Karpas-422 (cell line): ENCODE measurements around the gene AGAP5. TPM values are rescaled to one million over a fixed set of nuclear protein-coding genes. Genes with fewer than 3 reads are reported as not detected.
"Not testable (repeated sequence)": the region's sequence is repeated elsewhere in the genome, so short reads cannot be mapped to it uniquely, and the experiment has no call there.

ENCODE experiments used
- DNase-seq: peaks from one replicate; pipeline ENCODE4 v3.0.0-alpha.2; 2015
- H2AFZ ChIP-seq: fragments of 200-600 bp; sonication (generic); 2 replicates; pipeline ENCODE4 v1.6.1; 2014; ENCODE audit warnings: antibody characterized with exemption, low read length, mixed read lengths
- H3K27ac ChIP-seq: fragments of 200-600 bp; sonication (generic); 2 replicates; pipeline ENCODE4 v1.5.1; 2014; ENCODE audit warnings: mild to moderate bottlenecking, low read length, moderate library complexity
- H3K27me3 ChIP-seq: fragments of 200-600 bp; sonication (generic); 2 replicates; pipeline ENCODE4 v1.6.1; 2014; ENCODE audit warnings: low read length, mixed read lengths
- H3K36me3 ChIP-seq: fragments of 200-600 bp; sonication (generic); 2 replicates; pipeline ENCODE4 v1.6.1; 2014; ENCODE audit warnings: low read length, mixed read lengths; ENCODE audit not compliant: insufficient read depth
- H3K4me1 ChIP-seq: fragments of 200-600 bp; sonication (generic); 2 replicates; pipeline ENCODE4 v1.6.1; 2014; ENCODE audit warnings: mild to moderate bottlenecking, low read length, mixed read lengths
- H3K4me2 ChIP-seq: fragments of 200-600 bp; sonication (generic); 2 replicates; pipeline ENCODE4 v1.6.1; 2014; ENCODE audit warnings: low read length, low read depth, mild to moderate bottlenecking; ENCODE audit not compliant: poor library complexity, severe bottlenecking
- H3K4me3 ChIP-seq: fragments of 200-600 bp; sonication (generic); 2 replicates; pipeline ENCODE4 v1.5.1; 2014; ENCODE audit warnings: mild to moderate bottlenecking, antibody characterized with exemption, low read length, mixed read lengths
- H3K79me2 ChIP-seq: fragments of 200-600 bp; sonication (generic); 2 replicates; pipeline ENCODE4 v1.6.1; 2014; ENCODE audit warnings: mild to moderate bottlenecking, low read length, mixed read lengths
- H3K9ac ChIP-seq: fragments of 200-600 bp; sonication (generic); 2 replicates; pipeline ENCODE4 v1.6.0; 2014; ENCODE audit warnings: low read length
- H3K9me2 ChIP-seq: fragments of 200-600 bp; sonication (generic), shearing (Covaris generic); replicated peaks from 2 replicates; pipeline ENCODE4 v1.6.0; 2014; ENCODE audit warnings: mild to moderate bottlenecking, low read length, moderate library complexity; ENCODE audit not compliant: insufficient read depth
- H3K9me3 ChIP-seq: fragments of 300-700, 200-600 bp; sonication (generic); 2 replicates; pipeline ENCODE4 v1.6.1; 2014; ENCODE audit warnings: low read length, mixed read lengths
- H4K20me1 ChIP-seq: fragments of 200-600 bp; sonication (generic); 2 replicates; pipeline ENCODE4 v1.6.1; 2014; ENCODE audit warnings: mild to moderate bottlenecking, antibody characterized with exemption, low read length, low read depth; ENCODE audit not compliant: insufficient read depth
- total RNA-seq: library from RNA; depleted of rRNA; stranded (reverse); fragments of >200 nt; shearing (Covaris generic); gene quantifications from 2 replicates; pipeline ENCODE4 v1.2.3, GENCODE V29; 2014; ENCODE audit warnings: low replicate concordance

The AGAP5 gene
- total RNA-seq, 1 experiment from 2014 or later, result 8.1 TPM

DNA sequence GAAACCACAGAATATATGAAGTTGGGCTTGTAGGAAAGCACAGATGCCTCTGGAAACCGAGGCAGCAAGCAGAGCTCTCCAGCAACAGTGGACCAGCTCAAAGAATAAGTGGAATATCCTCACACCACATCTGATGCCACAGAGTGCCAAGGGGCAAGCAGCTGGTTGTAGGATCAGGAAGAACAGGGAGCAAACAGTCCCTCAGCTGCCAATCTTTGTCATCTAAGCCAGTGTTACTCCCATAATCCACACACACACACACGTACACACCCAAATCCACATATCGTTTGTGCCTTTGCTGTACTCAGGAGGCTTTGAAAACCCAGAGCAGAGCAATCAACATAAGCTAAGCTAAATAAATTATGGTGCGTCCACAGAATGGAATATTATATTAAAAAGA lies 25.6 kb upstream of the AGAP5 start:
- no peak overlapping the region for H3K27ac ChIP-seq
- H4K20me1 ChIP-seq, result no peaks in the 10 kb centered on the region
- H3K9me3 ChIP-seq, result no peaks in the 10 kb centered on the region
- no peak for DNase-seq
- H3K4me3 ChIP-seq, result no peak overlapping the region
- peaks cover 4% of the 10 kb centered on the region for H3K4me1 ChIP-seq
- no peaks in the 10 kb centered on the region for H3K9me2 ChIP-seq
- no peak overlapping the region for H3K9ac ChIP-seq
- H3K36me3 ChIP-seq, result peaks cover 29% of the 10 kb centered on the region
- no peaks in the 10 kb centered on the region for H3K27me3 ChIP-seq
- no peak overlapping the region for H2AFZ ChIP-seq
- H3K4me2 ChIP-seq, result no peak overlapping the region
- H3K79me2 ChIP-seq, result peaks cover 8% of the 10 kb centered on the region

DNA sequence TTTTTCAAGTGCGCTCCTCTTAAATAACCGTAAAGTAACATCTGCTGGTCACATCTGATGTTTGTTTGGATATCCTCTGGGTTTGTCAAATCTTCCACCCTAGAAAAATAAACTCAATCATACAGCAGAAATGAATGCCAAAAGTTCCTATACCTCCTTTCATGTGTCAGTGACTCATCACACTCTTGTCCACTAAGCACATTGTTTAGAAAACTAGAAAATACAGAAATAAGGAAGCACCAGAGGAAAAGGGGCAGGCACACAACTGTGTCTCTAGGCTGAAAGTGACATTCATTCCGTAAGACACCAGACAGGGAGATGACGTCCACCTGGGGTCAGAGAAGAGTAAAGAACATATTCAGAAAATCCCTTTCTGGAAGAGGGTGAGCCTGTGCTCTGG lies 22.7 kb upstream of the AGAP5 start:
- H3K4me1 ChIP-seq, result peaks cover 25% of the 10 kb centered on the region

DNA sequence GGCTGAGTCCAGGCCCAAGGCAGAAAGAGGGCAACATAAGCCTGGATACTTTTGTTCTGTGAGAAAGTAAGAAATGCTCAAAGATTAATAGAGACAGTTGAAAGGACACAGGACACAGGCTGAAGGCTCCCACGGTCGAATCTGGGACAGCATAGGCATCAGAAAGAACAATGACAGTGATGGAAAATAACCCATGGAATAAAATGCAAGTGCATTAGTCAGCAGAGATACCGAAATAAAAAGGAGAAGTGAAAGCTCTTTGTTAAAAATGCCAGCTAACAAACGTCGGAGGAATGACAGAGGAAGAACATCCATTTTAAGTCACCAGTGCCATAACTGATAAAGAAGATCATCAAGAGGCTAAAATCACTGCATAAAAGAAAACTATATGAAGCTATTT lies 19.6 kb upstream of the AGAP5 start:
- Histone ChIP-seq H3K4me1 (peaks cover 38% of the 10 kb centered on the region), H3K9me3 (no peaks in the 10 kb centered on the region), H2AFZ (no peak overlapping the region), H3K9me2 (no peaks in the 10 kb centered on the region), H3K4me2 (peak overlapping the region; percentile 43), H4K20me1 (no peaks in the 10 kb centered on the region), H3K27ac (peak overlapping the region; percentile 64), H3K4me3 (no peak overlapping the region), H3K79me2 (0 out of 2 replicates have a peak, but pooled peaks cover 7% of the 10 kb centered on the region), H3K9ac (peak overlapping the region; percentile 11; the same call in 1 of the 2 replicates), H3K27me3 (no peaks in the 10 kb centered on the region), H3K36me3 (peaks cover 38% of the 10 kb centered on the region)
- DNase-seq, result peak; percentile 79

More for the DNA sequence above, 22.7 kb upstream of the AGAP5 start:
- not testable (repeated sequence) for DNase-seq, H3K79me2 ChIP-seq, H3K9ac ChIP-seq, H4K20me1 ChIP-seq, H3K27ac ChIP-seq, H3K9me2 ChIP-seq, H3K27me3 ChIP-seq, H3K4me2 ChIP-seq, H2AFZ ChIP-seq, H3K9me3 ChIP-seq, H3K4me3 ChIP-seq
- H3K36me3 ChIP-seq, result peaks cover 36% of the 10 kb centered on the region

DNA sequence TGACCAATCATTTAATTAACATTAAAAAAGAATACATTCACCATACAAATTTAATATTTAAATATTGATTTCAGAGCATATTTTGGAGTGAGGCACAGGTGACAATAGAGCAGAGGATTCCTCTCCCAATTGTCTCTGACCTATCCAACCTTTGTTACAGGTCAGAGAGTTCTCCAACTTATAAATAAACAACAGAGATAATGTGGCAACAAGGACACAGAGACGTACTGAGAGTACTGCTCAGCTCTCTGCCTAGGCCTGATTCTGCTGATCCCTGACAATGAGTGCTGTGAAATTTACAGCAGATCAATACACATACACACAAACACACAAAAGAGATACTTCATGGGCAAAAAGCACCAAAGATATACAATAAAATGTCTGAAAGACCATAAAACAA lies 18.3 kb upstream of the AGAP5 start:
- Histone ChIP-seq H3K9me2 (no peaks in the 10 kb centered on the region), H3K79me2 (0 out of 2 replicates have a peak, but pooled peaks cover 7% of the 10 kb centered on the region), H3K4me2 (no peak overlapping the region), H3K9ac (no peak overlapping the region), H3K4me1 (peaks cover 46% of the 10 kb centered on the region), H3K9me3 (no peaks in the 10 kb centered on the region), H3K27ac (0 out of 2 replicates have a peak overlapping the region, but pooled peaks have one; percentile 3), H3K4me3 (no peak overlapping the region), H3K36me3 (peaks cover 32% of the 10 kb centered on the region), H3K27me3 (no peaks in the 10 kb centered on the region), H2AFZ (no peak overlapping the region), H4K20me1 (no peaks in the 10 kb centered on the region)
- no peak for DNase-seq

DNA sequence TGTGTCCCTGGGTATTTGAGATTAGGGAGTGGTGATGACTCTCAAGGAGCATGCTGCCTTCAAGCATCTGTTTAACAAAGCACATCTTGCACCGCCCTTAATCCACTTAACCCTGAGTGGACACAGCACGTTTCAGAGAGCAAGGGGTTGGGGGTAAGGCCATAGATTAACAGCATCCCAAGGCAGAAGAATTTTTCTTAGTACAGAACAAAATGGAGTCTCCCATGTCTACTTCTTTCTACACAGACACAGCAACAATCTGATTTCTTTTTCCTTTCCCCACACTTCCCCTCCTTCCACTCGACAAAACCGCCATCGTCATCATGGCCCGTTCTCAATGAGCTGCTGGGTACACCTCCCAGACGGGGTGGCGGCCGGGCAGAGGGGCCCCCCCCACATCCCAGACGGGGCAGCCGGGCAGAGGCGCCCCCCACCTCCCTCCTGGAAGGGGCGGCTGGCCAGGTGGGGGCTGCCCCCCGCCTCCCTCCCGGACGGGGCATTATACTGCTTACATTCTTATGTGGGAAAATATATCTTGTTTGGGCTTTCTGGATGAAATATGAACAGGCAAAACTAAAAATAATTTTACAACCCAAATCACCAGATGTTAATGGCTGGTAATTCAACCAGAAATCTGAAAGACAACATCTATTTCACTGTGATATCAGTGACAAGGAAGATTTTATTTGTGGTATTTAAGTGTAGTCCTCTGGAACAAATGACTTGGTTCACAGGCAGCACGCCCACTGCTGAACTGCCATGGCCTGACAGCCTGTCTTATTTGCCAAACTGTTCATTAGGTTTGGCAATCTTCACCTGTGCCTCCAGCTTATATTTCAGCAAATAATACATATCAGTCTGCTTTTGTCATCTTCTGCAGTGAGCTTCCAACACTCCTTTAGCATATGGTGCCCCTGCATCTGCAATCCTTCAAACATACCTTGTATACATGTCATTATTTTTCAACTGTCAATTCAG lies 17.6 kb upstream of the AGAP5 start:
- not testable (repeated sequence) for H3K9ac ChIP-seq, H3K27me3 ChIP-seq, DNase-seq, H3K9me2 ChIP-seq, H3K4me3 ChIP-seq, H3K4me2 ChIP-seq, H2AFZ ChIP-seq, H3K79me2 ChIP-seq, H3K27ac ChIP-seq, H4K20me1 ChIP-seq, H3K9me3 ChIP-seq
- Histone ChIP-seq H3K36me3 (peaks cover 28% of the 10 kb centered on the region), H3K4me1 (peaks cover 50% of the 10 kb centered on the region)

DNA sequence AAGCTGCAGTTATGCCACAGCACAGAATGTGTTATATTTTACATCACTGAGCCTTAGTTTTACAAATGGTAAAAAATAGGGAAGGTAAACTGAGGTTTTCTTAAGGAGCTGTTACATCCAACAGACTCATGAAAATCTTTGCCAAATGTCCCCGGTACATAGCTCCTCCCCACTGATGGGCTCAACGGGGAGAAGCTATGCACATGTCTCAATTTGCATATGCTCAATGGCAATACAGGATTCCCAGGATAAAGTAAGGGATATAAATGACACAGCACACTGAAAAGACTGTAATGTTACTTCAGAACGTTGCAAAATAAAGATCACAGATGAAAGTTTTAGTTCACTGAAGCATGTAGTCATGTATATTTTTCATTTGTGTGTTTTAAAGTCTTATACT lies 16.6 kb upstream of the AGAP5 start:
- H3K4me2 ChIP-seq, result peak overlapping the region; percentile 15

DNA sequence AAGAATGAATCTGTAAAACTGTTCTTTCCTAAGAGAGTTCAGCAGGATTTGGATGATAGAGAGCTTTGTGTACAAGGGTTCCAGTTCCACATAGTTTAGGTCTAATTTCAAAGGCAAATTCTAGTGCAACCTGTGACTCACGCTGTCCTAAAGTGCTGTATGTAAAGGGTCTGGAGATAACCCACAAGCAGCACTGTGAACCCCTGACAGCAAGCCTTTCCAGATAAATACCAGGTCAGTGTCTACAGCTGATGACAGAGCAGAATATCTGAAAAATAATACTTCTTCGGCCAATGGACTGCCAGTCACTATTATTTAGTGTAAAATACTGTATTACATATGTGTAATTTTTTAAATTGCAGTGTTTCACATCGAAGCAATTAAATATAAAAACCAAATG lies 16.0 kb upstream of the AGAP5 start:
- DNase-seq, result peak; percentile 43
- H3K79me2 ChIP-seq, H3K9me2 ChIP-seq, H4K20me1 ChIP-seq, H3K9me3 ChIP-seq, H2AFZ ChIP-seq, H3K9ac ChIP-seq, H3K27me3 ChIP-seq, H3K4me3 ChIP-seq: not testable (repeated sequence)
- H3K4me1 ChIP-seq, result peaks cover 50% of the 10 kb centered on the region
- H3K4me2 ChIP-seq, result peak overlapping the region; percentile 15
- H3K27ac ChIP-seq, result peak overlapping the region; percentile 47; the same call in 1 of the 2 replicates
- peaks cover 28% of the 10 kb centered on the region for H3K36me3 ChIP-seq

More for the DNA sequence above, 16.6 kb upstream of the AGAP5 start:
- not testable (repeated sequence) for H3K9ac ChIP-seq, H3K9me2 ChIP-seq, H3K4me3 ChIP-seq, H3K27me3 ChIP-seq, H3K9me3 ChIP-seq, H3K27ac ChIP-seq, DNase-seq, H3K79me2 ChIP-seq, H2AFZ ChIP-seq, H4K20me1 ChIP-seq
- Histone ChIP-seq H3K4me1 (peaks cover 50% of the 10 kb centered on the region), H3K36me3 (peaks cover 28% of the 10 kb centered on the region)

DNA sequence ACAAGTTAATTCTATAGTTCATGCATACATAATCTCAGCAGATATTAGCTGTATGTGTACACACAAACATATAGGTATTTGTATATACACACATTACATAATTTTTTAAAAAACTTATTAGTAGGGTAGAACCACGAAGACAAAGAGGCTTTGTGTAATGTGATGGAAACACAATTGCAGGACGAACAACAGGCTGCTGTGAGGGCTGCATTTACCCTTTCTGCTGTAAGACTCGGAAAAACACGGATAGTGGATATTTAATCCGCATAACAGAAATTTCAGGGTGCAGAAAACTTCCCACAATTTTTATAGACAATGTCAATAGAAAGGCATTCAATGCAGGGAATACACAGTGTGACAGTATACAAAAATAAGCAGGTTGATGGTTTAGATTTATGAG lies 13.8 kb upstream of the AGAP5 start:
- not testable (repeated sequence) for H3K79me2 ChIP-seq, H3K27me3 ChIP-seq, H3K9ac ChIP-seq, H3K9me2 ChIP-seq, DNase-seq, H3K4me2 ChIP-seq, H3K4me3 ChIP-seq, H3K9me3 ChIP-seq, H4K20me1 ChIP-seq, H3K27ac ChIP-seq, H2AFZ ChIP-seq
- peaks cover 29% of the 10 kb centered on the region for H3K4me1 ChIP-seq
- H3K36me3 ChIP-seq, result peaks cover 12% of the 10 kb centered on the region
